OCI-LY1 (cell line): ENCODE measurements around the gene RPP14.

Experiments
- EZH2 ChIP-seq: fragments of 200-600 bp; sonication (generic), shearing (Covaris generic); IDR thresholded peaks from 2 replicates; pipeline ENCODE4 v1.8.0; 2017; ENCODE audit warnings: borderline replicate concordance, mixed run types, mild to moderate bottlenecking, antibody characterized with exemption, low read length, moderate library complexity, mixed read lengths
- TF ChIP-seq, protein P1 (sequence below): fragments of 200-600 bp; sonication (generic), shearing (Covaris generic); IDR thresholded peaks from 2 replicates; pipeline ENCODE4 v1.5.1; 2017; ENCODE audit warnings: mild to moderate bottlenecking, antibody characterized with exemption, low read length, moderate library complexity, mixed read lengths

- TF ChIP-seq, protein P1, sequence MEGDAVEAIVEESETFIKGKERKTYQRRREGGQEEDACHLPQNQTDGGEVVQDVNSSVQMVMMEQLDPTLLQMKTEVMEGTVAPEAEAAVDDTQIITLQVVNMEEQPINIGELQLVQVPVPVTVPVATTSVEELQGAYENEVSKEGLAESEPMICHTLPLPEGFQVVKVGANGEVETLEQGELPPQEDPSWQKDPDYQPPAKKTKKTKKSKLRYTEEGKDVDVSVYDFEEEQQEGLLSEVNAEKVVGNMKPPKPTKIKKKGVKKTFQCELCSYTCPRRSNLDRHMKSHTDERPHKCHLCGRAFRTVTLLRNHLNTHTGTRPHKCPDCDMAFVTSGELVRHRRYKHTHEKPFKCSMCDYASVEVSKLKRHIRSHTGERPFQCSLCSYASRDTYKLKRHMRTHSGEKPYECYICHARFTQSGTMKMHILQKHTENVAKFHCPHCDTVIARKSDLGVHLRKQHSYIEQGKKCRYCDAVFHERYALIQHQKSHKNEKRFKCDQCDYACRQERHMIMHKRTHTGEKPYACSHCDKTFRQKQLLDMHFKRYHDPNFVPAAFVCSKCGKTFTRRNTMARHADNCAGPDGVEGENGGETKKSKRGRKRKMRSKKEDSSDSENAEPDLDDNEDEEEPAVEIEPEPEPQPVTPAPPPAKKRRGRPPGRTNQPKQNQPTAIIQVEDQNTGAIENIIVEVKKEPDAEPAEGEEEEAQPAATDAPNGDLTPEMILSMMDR: no peak
- no peak for TF ChIP-seq EZH2
Observed at GRCh38 chr3:58293516-58293915, 12.5 kb upstream of the RPP14 start.
